Coronary artery (tissue), 2 donors: Measurements from ENCODE around the gene NXPH4.

Source experiments
- DNase-seq: peaks from one replicate; pipeline ENCODE4 v3.0.0-alpha.2; 2017; ENCODE audit warnings: low spot score
- H3K27ac ChIP-seq, 2 donors: fragments of 200-600 bp; sonication (generic); one replicate each; pipeline ENCODE4 v1.5.1; 2016 to 2019
- H3K4me3 ChIP-seq: fragments of 200-600 bp; sonication (generic); 2 replicates; pipeline ENCODE4 v1.5.1; 2016; ENCODE audit warnings: mild to moderate bottlenecking, moderate library complexity
- TF ChIP-seq, protein P1 (sequence below): fragments of 200-600 bp; sonication (generic); IDR thresholded peaks from one replicate; pipeline ENCODE4 v1.5.1; 2019; ENCODE audit warnings: antibody characterized with exemption

NXPH4 gene

DNA sequence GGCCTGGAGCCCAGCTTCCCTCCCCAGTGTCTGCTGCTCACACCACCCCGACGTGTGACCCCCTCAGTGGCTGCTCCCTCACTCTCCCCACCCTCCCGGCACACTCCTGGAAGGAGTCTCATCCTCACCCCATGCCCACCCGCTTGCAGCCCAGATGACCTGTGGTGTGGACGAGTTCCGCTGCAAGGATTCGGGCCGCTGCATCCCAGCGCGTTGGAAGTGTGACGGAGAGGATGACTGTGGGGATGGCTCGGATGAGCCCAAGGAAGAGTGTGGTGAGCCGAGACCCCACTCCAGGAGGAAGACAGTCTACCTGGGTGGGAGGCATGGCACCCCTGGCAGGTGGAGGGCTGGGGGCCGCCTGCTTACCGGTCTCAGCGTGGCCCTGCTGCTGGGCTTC is 15.0 kb upstream of the NXPH4 start:
- TF ChIP-seq, protein P1, sequence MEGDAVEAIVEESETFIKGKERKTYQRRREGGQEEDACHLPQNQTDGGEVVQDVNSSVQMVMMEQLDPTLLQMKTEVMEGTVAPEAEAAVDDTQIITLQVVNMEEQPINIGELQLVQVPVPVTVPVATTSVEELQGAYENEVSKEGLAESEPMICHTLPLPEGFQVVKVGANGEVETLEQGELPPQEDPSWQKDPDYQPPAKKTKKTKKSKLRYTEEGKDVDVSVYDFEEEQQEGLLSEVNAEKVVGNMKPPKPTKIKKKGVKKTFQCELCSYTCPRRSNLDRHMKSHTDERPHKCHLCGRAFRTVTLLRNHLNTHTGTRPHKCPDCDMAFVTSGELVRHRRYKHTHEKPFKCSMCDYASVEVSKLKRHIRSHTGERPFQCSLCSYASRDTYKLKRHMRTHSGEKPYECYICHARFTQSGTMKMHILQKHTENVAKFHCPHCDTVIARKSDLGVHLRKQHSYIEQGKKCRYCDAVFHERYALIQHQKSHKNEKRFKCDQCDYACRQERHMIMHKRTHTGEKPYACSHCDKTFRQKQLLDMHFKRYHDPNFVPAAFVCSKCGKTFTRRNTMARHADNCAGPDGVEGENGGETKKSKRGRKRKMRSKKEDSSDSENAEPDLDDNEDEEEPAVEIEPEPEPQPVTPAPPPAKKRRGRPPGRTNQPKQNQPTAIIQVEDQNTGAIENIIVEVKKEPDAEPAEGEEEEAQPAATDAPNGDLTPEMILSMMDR = no peak
- Histone ChIP-seq H3K27ac (no peak overlapping the region), H3K4me3 (no peak overlapping the region)
- no peak for DNase-seq

DNA sequence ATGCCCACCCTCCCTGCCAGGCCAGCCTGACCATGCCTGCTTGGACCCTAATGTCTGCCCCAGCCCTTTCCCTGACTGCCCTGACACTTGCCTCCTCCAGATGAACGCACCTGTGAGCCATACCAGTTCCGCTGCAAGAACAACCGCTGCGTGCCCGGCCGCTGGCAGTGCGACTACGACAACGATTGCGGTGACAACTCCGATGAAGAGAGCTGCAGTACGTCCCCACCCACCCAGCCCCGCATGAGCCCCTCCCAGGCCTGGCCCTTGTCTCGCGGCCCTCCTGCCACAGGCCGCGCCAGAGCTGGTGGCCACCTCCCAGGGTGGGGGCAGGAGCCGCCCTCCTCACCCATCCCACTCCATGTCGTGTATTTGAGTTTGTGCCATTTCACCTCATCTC is 14.3 kb upstream of the NXPH4 start:
- Histone ChIP-seq H3K4me3 (no peak overlapping the region), H3K27ac (no peak overlapping the region)
- no peak for DNase-seq
- TF ChIP-seq, protein P1 = no peak

DNA sequence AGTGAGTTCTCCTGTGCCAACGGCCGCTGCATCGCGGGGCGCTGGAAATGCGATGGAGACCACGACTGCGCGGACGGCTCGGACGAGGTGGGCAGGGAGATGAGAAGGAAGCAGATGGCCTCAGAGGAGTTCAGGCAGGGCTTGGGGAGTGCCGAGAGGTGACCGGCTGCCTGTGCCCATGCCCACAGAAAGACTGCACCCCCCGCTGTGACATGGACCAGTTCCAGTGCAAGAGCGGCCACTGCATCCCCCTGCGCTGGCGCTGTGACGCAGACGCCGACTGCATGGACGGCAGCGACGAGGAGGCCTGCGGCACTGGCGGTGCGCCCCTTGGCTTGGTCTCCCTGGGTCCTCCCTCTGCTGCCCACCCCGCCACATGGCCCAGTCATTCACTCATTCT is 13.4 kb upstream of the NXPH4 start:
- DNase-seq = no peak
- H3K27ac ChIP-seq = no peak overlapping the region
- TF ChIP-seq, protein P1 = no peak
- H3K4me3 ChIP-seq = no peak overlapping the region

DNA sequence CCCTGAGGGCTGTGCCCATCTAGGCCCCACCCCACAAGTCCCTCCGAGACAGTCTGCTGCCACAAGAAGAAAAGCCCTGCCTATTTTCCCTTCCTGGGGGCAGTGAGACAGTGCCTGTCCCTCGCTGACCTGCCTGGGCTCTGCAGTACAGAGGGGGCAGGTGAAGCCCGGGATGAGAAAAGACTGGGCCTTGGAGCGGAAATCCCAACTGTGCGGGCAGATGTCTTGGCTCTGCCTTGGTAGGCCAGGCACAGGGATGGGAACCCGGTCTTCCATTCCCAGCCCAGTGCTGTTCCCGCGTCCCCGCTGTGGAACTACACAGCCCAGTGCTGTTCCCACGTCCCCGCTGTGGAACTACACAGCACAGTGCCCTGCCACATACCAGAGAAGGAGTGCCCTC is 12.8 kb upstream of the NXPH4 start:
- Histone ChIP-seq H3K4me3 (no peak overlapping the region), H3K27ac (no peak overlapping the region)
- no peak for DNase-seq
- TF ChIP-seq, protein P1 = no peak

DNA sequence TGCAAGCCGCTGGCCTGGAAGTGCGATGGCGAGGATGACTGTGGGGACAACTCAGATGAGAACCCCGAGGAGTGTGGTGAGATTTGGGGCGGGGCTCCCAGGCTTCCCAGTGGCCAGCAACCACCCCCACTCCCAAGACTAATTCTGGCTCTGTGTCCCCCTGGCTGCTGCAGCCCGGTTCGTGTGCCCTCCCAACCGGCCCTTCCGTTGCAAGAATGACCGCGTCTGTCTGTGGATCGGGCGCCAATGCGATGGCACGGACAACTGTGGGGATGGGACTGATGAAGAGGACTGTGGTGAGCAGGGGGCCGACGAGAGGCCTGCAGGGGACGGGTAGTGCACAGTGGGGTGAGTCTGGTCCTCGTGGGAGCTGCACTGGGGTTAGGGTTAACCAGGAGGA is 12.1 kb upstream of the NXPH4 start:
- TF ChIP-seq, protein P1 = no peak
- no peak for DNase-seq
- no peak overlapping the region for H3K27ac ChIP-seq
- H3K4me3 ChIP-seq = no peak overlapping the region

DNA sequence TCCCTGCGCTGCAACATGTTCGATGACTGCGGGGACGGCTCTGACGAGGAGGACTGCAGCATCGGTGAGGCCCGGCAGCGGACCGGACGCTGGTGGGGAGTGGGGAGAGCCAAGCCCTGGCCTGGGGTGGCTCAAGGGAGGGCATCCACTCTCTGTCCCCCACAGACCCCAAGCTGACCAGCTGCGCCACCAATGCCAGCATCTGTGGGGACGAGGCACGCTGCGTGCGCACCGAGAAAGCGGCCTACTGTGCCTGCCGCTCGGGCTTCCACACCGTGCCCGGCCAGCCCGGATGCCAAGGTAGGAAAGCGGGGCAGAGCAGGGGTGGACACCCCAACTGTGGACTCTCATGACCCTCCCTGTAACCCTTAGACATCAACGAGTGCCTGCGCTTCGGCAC is 11.4 kb upstream of the NXPH4 start:
- H3K27ac ChIP-seq = no peak overlapping the region
- no peak overlapping the region for H3K4me3 ChIP-seq
- DNase-seq = no peak
- TF ChIP-seq, protein P1 = no peak

DNA sequence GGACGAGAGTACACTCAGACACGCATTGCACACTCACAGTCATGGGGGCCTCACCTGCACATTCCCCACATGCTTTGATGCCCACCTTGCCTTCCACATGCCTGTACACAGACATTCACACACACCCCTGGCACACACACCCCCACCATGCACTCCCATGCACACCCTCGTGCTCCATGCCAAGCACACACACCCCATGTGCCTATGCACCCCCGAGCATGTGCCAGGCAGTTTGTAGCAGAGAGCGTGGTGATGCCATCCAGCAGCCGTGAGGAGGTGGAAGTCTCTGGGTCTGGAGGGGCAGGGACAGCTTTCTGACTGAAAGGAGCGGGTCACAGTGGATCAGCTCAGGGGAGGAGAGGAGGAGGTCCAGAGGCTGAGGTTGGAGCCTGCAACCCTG is 10.7 kb upstream of the NXPH4 start:
- H3K27ac ChIP-seq = no peak overlapping the region
- TF ChIP-seq, protein P1 = no peak
- no peak overlapping the region for H3K4me3 ChIP-seq
- no peak for DNase-seq
